HCT116 (cell line): ENCODE measurements around the gene CLIC3. TPM values are rescaled to one million over a fixed set of nuclear protein-coding genes. Genes with fewer than 3 reads are reported as not detected.

Experiments
- ATAC-seq: fragments of 200-7000 bp; cut with Tn5 transposase; 2 replicates; pipeline ENCODE4 v1.9.1; 2020; ENCODE audit warnings: mild to moderate bottlenecking, moderate library complexity
- BruUV-seq: library from RNA; stranded (reverse); fragments of 400-500 nt; replicated peaks from 2 replicates; lab custom pipeline; 2021; lab: Mats Ljungman, UMichigan
- CTCF ChIA-PET: fragments of 300-600 bp; sonication (Branson Sonifier 250); formaldehyde crosslinking; loops from one replicate; lab custom pipeline; 2021; ENCODE audit warnings: antibody characterized with exemption; lab: Charles Lee
- POLR2A ChIA-PET: fragments of 300-600, 350-600 bp; sonication (Branson Sonifier 250); formaldehyde crosslinking; loops from one replicate; lab custom pipeline; 2021; ENCODE audit warnings: antibody characterized with exemption; lab: Charles Lee
- RAD21 ChIA-PET, 2 experiments: fragments of 300-600 bp; sonication (Branson Sonifier 250); formaldehyde crosslinking; loops; one replicate each; lab custom pipeline; 2023; ENCODE audit warnings: low total read pairs in 2 of 2; ENCODE audit not compliant: uncharacterized antibody in 2 of 2, unreplicated experiment in 2 of 2, low non-redundant PET in 1 of 2; lab: Charles Lee
- DNase-seq: peaks from one replicate; pipeline ENCODE4 v3.0.0-alpha.2; 2010; ENCODE audit warnings: low read depth, low spot score
- H2AFZ ChIP-seq: fragments of 200-600 bp; shearing (Covaris generic), sonication (generic); 2 replicates; pipeline ENCODE4 v1.6.1; 2017; ENCODE audit warnings: low read depth, mixed run types, mixed read lengths, antibody characterized with exemption, low read length; ENCODE audit not compliant: poor library complexity, severe bottlenecking
- H3K27ac ChIP-seq: 2 replicates; pipeline ENCODE4 v1.5.1; 2012; ENCODE audit warnings: low read depth, low read length
- H3K27me3 ChIP-seq: fragments of 200-600 bp; sonication (generic); 2 replicates; pipeline ENCODE4 v1.6.1; 2016; ENCODE audit warnings: mixed run types, low read length, mixed read lengths; ENCODE audit not compliant: insufficient read depth
- H3K36me3 ChIP-seq, 2 experiments: fragments of 200-500 bp in 1 of 2; fragments of 200-600 bp in 1 of 2; sonication (Bioruptor generic) in 1 of 2; sonication (generic) in 1 of 2; 2 replicates each; pipeline versions ENCODE4 v1.5.1 to v1.6.1; 2014 to 2016; ENCODE audit warnings: low read length in 2 of 2, inconsistent platforms in 1 of 2, mixed read lengths in 1 of 2, mixed run types in 1 of 2; ENCODE audit not compliant: insufficient read depth in 2 of 2, control insufficient read depth in 1 of 2
- H3K4me1 ChIP-seq, 2 experiments: fragments of 200-600 bp in 1 of 2; sonication (generic) in 1 of 2; 2 replicates each; pipeline versions ENCODE4 v1.5.1 to v1.6.1; 2012 to 2017; ENCODE audit warnings: low read length in 2 of 2, inconsistent platforms in 1 of 2, mild to moderate bottlenecking in 1 of 2, mixed read lengths in 1 of 2, mixed run types in 1 of 2, moderate library complexity in 1 of 2; ENCODE audit not compliant: insufficient read depth in 2 of 2, control insufficient read depth in 1 of 2
- H3K4me2 ChIP-seq: fragments of 200-600 bp; sonication (generic); 2 replicates; pipeline ENCODE4 v1.6.1; 2017; ENCODE audit warnings: mixed run types, low read length, mixed read lengths
- H3K4me3 ChIP-seq, 2 experiments: fragments of 200-600 bp in 1 of 2; sonication (generic) in 1 of 2; replicated peaks in 1 of 2; 2 replicates each; pipeline ENCODE4 v1.5.1; 2011 to 2016; ENCODE audit warnings: low read length in 2 of 2, control low read depth in 1 of 2, low read depth in 1 of 2, mild to moderate bottlenecking in 1 of 2, mixed read lengths in 1 of 2, mixed run types in 1 of 2
- H3K79me2 ChIP-seq: fragments of 200-600 bp; sonication (generic); 2 replicates; pipeline ENCODE4 v1.6.1; 2017; ENCODE audit warnings: mild to moderate bottlenecking, mixed run types, low read length, moderate library complexity, mixed read lengths; ENCODE audit not compliant: insufficient read depth
- H3K9ac ChIP-seq: fragments of 200-600 bp; sonication (generic); 2 replicates; pipeline ENCODE4 v1.6.1; 2016; ENCODE audit warnings: low read length, mixed read lengths
- H3K9me2 ChIP-seq: fragments of 200-600 bp; sonication (generic), shearing (Covaris generic); 2 replicates; pipeline ENCODE4 v1.6.1; 2017; ENCODE audit warnings: mixed run types, mild to moderate bottlenecking, moderate library complexity; ENCODE audit not compliant: insufficient read depth
- H3K9me3 ChIP-seq, 2 experiments: fragments of 200-500 bp in 1 of 2; fragments of 200-600 bp in 1 of 2; sonication (Bioruptor generic) in 1 of 2; sonication (generic) in 1 of 2; 2 replicates each; pipeline ENCODE4 v1.6.1; 2014 to 2017; ENCODE audit warnings: low read length in 2 of 2, mixed read lengths in 2 of 2, inconsistent platforms in 1 of 2, low read depth in 1 of 2, mild to moderate bottlenecking in 1 of 2, mixed run types in 1 of 2, moderate library complexity in 1 of 2; ENCODE audit not compliant: control insufficient read depth in 1 of 2, insufficient read depth in 1 of 2
- H4K20me1 ChIP-seq: fragments of 200-600 bp; sonication (generic), shearing (Covaris generic); 2 replicates; pipeline ENCODE4 v1.6.1; 2017; ENCODE audit warnings: mixed run types, mild to moderate bottlenecking, moderate library complexity; ENCODE audit not compliant: insufficient read depth
- CTCF ChIP-seq, 3 experiments: fragments of 200-600 bp in 1 of 3; sonication (generic) in 1 of 3; IDR thresholded peaks in 2 of 3; conservative IDR thresholded peaks in 1 of 3; 2 replicates each; pipeline ENCODE4 v1.5.1; 2012 to 2017; ENCODE audit warnings: low read depth in 2 of 3, low read length in 2 of 3, antibody characterized with exemption in 1 of 3, borderline replicate concordance in 1 of 3, control low read depth in 1 of 3, mild to moderate bottlenecking in 1 of 3, mixed read lengths in 1 of 3, mixed run types in 1 of 3, moderate library complexity in 1 of 3; ENCODE audit not compliant: insufficient read depth in 1 of 3
- FOSL1 ChIP-seq: IDR thresholded peaks from 2 replicates; pipeline ENCODE4 v1.6.1; 2012; ENCODE audit warnings: low read depth
- POLR2AphosphoS5 ChIP-seq: IDR thresholded peaks from 2 replicates; pipeline ENCODE4 v1.6.1; 2011; ENCODE audit warnings: mild to moderate bottlenecking, low read depth, low read length, moderate library complexity
- SRF ChIP-seq: IDR thresholded peaks from 2 replicates; pipeline ENCODE4 v1.6.1; 2012; ENCODE audit warnings: low read depth
- intact Hi-C: fragments of 100-400 bp; cut with micrococcal nuclease; formaldehyde crosslinking; loops from 2 replicates; pipeline ENCODE4 v1.10.0; 2022
- total RNA-seq: library from RNA; stranded (reverse); gene quantifications from one replicate; pipeline ENCODE4 v1.2.1, GENCODE V29; 2021; ENCODE audit not compliant: unreplicated experiment

The CLIC3 gene
- total RNA-seq, 1 experiment from 2014 or later: 8.4 TPM

- Histone ChIP-seq H4K20me1 (no peaks in the 10 kb centered on the region), H3K4me3 (no peak overlapping the region), H3K27me3 (no peaks in the 10 kb centered on the region)
- no peak for DNase-seq
- TF ChIP-seq SRF: no peak
- 0 out of 6 replicates have a peak, but pooled peaks of 1 of the 3 experiments have one; percentile 2 for TF ChIP-seq CTCF (IDR thresholded peaks at IDR 0.05 in 2 of 3, conservative IDR thresholded peaks at IDR 0.05 in 1 of 3; ENCODE audit: borderline replicate concordance in 1 of 3, insufficient read depth in 1 of 3, low read depth in 2 of 3, low read length in 2 of 3)
- no peak for TF ChIP-seq FOSL1
- TF ChIP-seq POLR2AphosphoS5: peak; percentile 5; the same call in 1 of the 2 replicates
- TF ChIP-seq, all 23 proteins: peak for 2
- H3K4me1 ChIP-seq: peaks cover 9 to 20% of the 10 kb centered on the region in 2 experiments; a peak in 3 of 4 replicates
- ChIA-PET POLR2A (interaction anchor here (1.4 kb wide), 1 partner anchor 88 kb away, joined by 9 read pairs; no protein-coding TSS in a partner anchor), RAD21 (interaction anchor here (0.9 to 1.9 kb wide), 5 partner anchors 11 to 277 kb away, joined by 3 to 25 read pairs (median 3); partner anchors contain the start of gene LCN8 (in 1 of the 2)), CTCF (interaction anchor here (0.6 to 4.0 kb wide), 30 partner anchors 9 to 252 kb away, joined by 3 to 109 read pairs (median 4); partner anchors contain the start of genes AJM1, C8G, MAN1B1 and NPDC1)
- peak overlapping the region; percentile 70; the same call in 1 of the 2 replicates for H3K4me2 ChIP-seq
- no peaks in the 10 kb centered on the region for H3K9me3 ChIP-seq
- BruUV-seq: no TSS peak
- no peak overlapping the region; the same call in 1 of the 2 replicates for H3K27ac ChIP-seq
- intact Hi-C loops: loop anchor here (1.0 to 5.0 kb wide), 3 partner anchors 87 to 248 kb away; partner anchors contain the start of gene AJM1
- H3K9me2 ChIP-seq: no peaks in the 10 kb centered on the region
- H3K79me2 ChIP-seq: no peaks in the 10 kb centered on the region
- peak; percentile 43 for ATAC-seq
- peaks cover 3 to 7% of the 10 kb centered on the region in 2 experiments; a peak in 2 of 4 replicates for H3K36me3 ChIP-seq
- H2AFZ ChIP-seq: no peak overlapping the region
- no peak overlapping the region for H3K9ac ChIP-seq
Observed at GRCh38 chr9:137035507-137035834, 39.1 kb upstream of the CLIC3 start.
